HG02852 (cell line): ENCODE data around the gene AFF4.
"Not testable (repeated sequence)": the region's sequence is repeated elsewhere in the genome, so short reads cannot be mapped to it uniquely, and the experiment has no call there.

Source experiments
- ATAC-seq: cut with Tn5 transposase; IDR thresholded peaks from one replicate; pipeline ENCODE4 v1.9.1; 2021; ENCODE audit warnings: mild to moderate bottlenecking, moderate library complexity; ENCODE audit not compliant: unreplicated experiment

Gene AFF4, protein sequence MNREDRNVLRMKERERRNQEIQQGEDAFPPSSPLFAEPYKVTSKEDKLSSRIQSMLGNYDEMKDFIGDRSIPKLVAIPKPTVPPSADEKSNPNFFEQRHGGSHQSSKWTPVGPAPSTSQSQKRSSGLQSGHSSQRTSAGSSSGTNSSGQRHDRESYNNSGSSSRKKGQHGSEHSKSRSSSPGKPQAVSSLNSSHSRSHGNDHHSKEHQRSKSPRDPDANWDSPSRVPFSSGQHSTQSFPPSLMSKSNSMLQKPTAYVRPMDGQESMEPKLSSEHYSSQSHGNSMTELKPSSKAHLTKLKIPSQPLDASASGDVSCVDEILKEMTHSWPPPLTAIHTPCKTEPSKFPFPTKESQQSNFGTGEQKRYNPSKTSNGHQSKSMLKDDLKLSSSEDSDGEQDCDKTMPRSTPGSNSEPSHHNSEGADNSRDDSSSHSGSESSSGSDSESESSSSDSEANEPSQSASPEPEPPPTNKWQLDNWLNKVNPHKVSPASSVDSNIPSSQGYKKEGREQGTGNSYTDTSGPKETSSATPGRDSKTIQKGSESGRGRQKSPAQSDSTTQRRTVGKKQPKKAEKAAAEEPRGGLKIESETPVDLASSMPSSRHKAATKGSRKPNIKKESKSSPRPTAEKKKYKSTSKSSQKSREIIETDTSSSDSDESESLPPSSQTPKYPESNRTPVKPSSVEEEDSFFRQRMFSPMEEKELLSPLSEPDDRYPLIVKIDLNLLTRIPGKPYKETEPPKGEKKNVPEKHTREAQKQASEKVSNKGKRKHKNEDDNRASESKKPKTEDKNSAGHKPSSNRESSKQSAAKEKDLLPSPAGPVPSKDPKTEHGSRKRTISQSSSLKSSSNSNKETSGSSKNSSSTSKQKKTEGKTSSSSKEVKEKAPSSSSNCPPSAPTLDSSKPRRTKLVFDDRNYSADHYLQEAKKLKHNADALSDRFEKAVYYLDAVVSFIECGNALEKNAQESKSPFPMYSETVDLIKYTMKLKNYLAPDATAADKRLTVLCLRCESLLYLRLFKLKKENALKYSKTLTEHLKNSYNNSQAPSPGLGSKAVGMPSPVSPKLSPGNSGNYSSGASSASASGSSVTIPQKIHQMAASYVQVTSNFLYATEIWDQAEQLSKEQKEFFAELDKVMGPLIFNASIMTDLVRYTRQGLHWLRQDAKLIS

GRCh38 chr5:132963171-132964104, at the start of gene AFF4:
TSS of gene AFF4 (minus strand) at chr5:132963634. CDS start at chr5:132937189, 26,445 bp downstream.
- peak; percentile 91 for ATAC-seq

GRCh38 chr5:133008455-133008854, 45.0 kb upstream of the AFF4 start:
- ATAC-seq, result not testable (repeated sequence)

DNA sequence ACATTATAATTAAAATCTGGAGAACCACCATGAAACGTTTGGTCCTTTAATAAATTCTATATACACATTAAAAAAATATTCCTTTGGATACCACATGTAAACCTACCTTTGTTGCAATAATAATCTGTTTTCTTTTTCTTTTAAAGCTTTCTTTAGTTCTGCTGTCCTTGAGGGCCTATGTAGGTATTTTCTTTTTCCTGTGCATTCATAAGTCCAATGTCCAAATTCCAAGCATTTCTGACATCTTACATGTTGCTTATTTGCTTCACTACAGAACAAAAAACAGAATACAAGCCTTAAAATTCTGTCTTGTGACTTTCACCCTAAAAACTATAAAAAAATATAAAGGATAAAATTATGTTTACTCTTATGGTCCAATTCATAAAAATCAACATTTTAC, 43.2 kb upstream of the AFF4 start:
- no peak for ATAC-seq

- ATAC-seq, result no peak
These were observed 35.8 kb upstream of the AFF4 start for GRCh38 chr5:132999246-132999645.

DNA sequence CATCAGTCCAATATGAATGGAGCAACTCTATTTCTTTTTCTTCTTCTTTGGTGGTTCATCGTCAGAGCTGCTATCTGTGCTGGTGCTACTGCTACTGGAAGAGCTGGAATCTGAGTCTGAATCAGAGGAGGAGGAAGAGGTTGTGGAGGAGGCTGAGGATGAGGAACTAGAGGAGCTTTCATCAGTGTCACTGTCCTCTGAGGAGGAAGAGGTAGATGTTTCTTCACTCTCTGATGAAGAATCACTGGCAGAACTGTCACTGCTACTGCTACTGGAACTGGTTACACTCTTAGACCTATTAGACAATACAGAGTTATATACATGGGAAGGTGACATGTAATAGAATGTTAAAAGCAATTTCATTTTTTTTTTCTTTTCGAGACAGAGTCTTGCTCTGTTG, 35.1 kb upstream of the AFF4 start:
- ATAC-seq, result no peak

GRCh38 chr5:132996307-132996706, 32.9 kb upstream of the AFF4 start:
- no peak for ATAC-seq

- no peak for ATAC-seq
These were observed 24.3 kb upstream of the AFF4 start for GRCh38 chr5:132987531-132988408.

- ATAC-seq, result not testable (repeated sequence)
These were observed 19.5 kb upstream of the AFF4 start for GRCh38 chr5:132982971-132983370.

DNA sequence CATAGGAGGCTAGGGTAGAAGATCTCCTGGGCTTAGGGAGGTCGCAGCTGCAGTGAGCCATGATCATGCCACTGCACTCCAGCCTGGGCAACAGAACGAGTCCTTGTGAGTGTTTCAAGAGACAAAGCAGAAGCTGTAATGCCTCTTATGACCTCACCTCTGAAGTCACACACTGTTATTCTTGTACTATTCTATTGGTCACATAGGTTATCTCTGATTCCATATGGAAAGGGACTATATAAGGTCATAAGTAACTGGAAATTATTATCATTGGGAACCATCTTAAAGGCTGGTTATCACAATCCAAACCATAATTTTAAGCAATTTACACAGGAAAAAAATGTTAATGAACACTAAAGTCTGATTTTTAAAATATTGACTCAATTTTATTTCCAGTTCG, 17.9 kb upstream of the AFF4 start:
- no peak for ATAC-seq

DNA sequence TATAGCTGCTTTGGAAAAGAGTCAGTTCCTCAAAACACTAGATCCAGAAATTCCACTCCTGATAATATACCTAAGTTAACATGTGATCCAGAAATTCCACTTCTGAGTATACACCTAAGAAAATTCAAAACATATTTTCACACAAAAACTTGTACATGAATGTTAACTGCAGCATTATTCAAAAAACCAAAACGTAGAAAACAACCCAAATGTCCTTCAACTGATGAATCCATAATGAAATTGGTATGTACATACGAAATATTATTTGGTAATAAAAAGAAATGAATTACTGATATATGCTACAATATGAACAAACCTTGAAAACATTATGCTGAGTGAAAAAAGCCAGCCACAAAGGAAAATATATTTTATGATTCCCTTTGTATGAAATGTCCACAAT, 16.5 kb upstream of the AFF4 start:
- no peak for ATAC-seq

GRCh38 chr5:132979367-132979940, 16.0 kb upstream of the AFF4 start:
- no peak for ATAC-seq

DNA sequence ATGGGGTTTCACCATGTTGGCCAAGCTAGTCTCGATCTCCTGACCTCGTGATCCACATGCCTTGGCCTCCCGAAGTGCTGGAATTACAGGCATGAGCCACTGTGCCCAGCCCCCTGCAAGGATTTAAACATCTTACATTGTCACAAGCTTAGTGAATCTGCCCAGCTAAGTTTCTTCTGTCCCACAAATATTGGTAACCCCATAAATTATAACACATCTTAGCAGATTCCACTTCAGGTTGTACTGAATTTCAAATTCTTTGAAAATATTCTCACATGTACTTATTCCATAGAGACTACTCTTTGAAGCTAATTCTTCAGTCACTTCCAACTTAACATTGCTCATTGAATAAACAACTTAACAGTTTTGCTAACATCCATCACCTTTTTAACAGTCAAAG, 13.4 kb upstream of the AFF4 start:
- ATAC-seq, result no peak

GRCh38 chr5:132972436-132972828, 9.0 kb upstream of the AFF4 start:
- ATAC-seq, result not testable (repeated sequence)

DNA sequence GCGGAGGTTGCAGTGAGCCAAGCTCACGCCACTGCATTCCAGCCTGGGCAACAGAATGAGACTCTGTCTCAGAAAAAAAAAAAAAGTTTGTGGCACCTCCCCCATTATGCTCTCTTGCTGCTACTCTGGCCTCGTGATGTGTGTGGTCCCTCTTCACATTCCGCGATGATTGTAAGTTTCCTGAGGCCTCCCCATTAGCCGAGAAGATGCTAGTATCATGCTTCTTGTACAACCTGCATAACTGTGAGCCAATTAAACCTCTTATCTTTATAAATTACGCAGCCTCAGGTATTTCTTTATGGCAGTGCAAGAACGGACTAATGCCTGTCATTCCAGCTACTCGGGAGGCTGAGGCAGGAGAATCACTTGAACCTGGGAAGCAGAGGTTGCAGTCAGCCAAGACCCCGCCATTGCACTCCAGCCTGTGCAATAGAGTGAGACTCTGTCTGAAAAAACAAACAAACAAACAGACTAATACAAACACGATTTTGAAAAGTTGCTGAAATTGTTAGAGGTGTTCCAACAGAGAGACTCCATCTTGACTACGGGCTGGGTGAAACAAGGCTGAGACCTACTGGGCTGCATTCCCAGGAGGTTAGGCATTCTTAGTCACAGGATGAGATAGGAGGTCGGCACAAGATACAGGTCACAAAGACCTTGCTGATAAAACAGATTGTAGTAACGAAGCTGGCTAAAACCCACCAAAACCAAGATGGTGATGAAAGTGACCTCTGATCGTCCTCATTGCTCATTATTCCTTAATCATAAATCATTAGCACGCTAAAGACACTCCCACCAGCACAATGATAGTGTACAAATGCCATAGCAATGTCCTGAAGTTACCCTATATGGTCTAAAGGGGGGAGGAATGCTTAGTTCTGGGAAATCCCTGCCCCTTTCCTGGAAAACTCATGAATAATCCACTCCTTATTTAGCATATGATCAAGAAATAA, 8.3 kb upstream of the AFF4 start:
- ATAC-seq, result no peak

DNA sequence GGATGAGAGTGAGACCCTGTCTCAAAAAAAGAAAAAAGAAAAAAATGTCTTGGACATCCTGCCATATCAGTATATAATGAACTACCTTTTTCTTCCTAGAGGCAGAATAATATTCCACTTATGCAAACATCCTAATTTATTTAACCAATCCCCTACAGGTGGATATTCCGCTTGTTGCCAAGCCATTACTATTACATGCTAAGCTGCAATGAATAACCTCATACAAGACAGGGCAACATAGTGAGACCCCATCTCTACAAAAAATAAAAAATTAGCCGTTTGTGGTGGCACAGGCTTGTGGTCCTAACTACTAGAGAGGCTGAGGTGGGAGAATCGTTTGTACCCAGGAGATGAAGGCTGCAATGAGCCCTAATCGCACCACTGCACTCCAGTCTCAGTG, 1.7 kb upstream of the AFF4 start:
- ATAC-seq, result no peak

- ATAC-seq, result no peak
These were observed 909 bp downstream of the AFF4 start for GRCh38 chr5:132962429-132963021.

DNA sequence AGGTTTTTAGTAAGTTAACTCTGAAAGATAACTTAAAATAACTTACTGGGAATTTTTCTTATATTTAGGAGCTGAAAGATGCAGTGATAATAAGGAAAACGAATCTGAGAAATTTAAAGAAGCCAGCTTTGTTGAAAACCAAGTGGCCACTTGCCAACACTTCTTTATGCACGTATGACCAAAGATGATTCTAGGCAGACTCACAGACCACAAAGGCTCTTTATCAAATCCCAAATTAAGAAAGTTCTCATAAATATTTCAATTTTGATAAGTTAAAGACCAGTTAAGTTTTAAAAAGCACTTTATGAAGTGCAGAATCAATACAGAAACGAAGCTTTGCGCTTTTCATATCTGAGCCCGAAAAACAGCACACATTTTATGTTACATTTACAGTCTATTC, 1.5 kb downstream of the AFF4 start:
- ATAC-seq, result no peak
